Measurements from ENCODE around the gene KIRREL3.

The KIRREL3 gene

GRCh38 chr11:126450198-126450597 is 550.4 kb downstream of the KIRREL3 start:
- H3K9ac ChIP-seq (ENCODE audit: low read length), result no peak overlapping the region
- no peak overlapping the region for H2AFZ ChIP-seq (ENCODE audit: low read depth, low read length)
- no peak overlapping the region for H3K27ac ChIP-seq (ENCODE audit: low read length)
- no peaks in the 10 kb centered on the region for H3K9me3 ChIP-seq (ENCODE audit: insufficient read depth, low read length)
- H3K27me3 ChIP-seq (ENCODE audit: low read depth, low read length), result peaks cover 4% of the 10 kb centered on the region; the same call in 1 of the 2 replicates
- no peaks in the 10 kb centered on the region for H3K36me3 ChIP-seq (replicated peaks; ENCODE audit: low read depth, low read length)
- H3K4me3 ChIP-seq (ENCODE audit: low read length), result no peak overlapping the region
- H3K4me2 ChIP-seq (ENCODE audit: low read length), result no peak overlapping the region
- TF ChIP-seq CTCF (IDR thresholded peaks at IDR 0.05; ENCODE audit: low read depth, low read length), result no peak
- TF ChIP-seq EZH2phosphoT487 (IDR thresholded peaks at IDR 0.05; ENCODE audit: low read depth), result no peak
- no peaks in the 10 kb centered on the region for H3K4me1 ChIP-seq (ENCODE audit: low read length)
- no peaks in the 10 kb centered on the region for H3K79me2 ChIP-seq (ENCODE audit: low read length)
- no peaks in the 10 kb centered on the region for H4K20me1 ChIP-seq (ENCODE audit: insufficient read depth, low read length)

- no peaks in the 10 kb centered on the region for H3K4me1 ChIP-seq (ENCODE audit: low read length)
- H3K9me3 ChIP-seq (ENCODE audit: insufficient read depth, low read length), result no peaks in the 10 kb centered on the region
- no peak overlapping the region for H3K9ac ChIP-seq (ENCODE audit: low read length)
- H3K79me2 ChIP-seq (ENCODE audit: low read length), result no peaks in the 10 kb centered on the region
- peaks cover 9% of the 10 kb centered on the region for H3K27me3 ChIP-seq (ENCODE audit: low read depth, low read length)
- H3K36me3 ChIP-seq (replicated peaks; ENCODE audit: low read depth, low read length), result no peaks in the 10 kb centered on the region
- TF ChIP-seq CTCF (IDR thresholded peaks at IDR 0.05; ENCODE audit: low read depth, low read length) (no peak), EZH2phosphoT487 (IDR thresholded peaks at IDR 0.05; ENCODE audit: low read depth) (no peak)
- H4K20me1 ChIP-seq (ENCODE audit: insufficient read depth, low read length), result no peaks in the 10 kb centered on the region
- H3K27ac ChIP-seq (ENCODE audit: low read length), result no peak overlapping the region
- H3K4me2 ChIP-seq (ENCODE audit: low read length), result no peak overlapping the region
- no peak overlapping the region for H2AFZ ChIP-seq (ENCODE audit: low read depth, low read length)
- H3K4me3 ChIP-seq (ENCODE audit: low read length), result no peak overlapping the region
Observed at GRCh38 chr11:126446581-126446980, 554.0 kb downstream of the KIRREL3 start.

- Histone ChIP-seq H4K20me1 (ENCODE audit: insufficient read depth, low read length) (no peaks in the 10 kb centered on the region), H3K4me1 (ENCODE audit: low read length) (peaks cover 7% of the 10 kb centered on the region; the same call in 1 of the 2 replicates), H3K36me3 (replicated peaks; ENCODE audit: low read depth, low read length) (no peaks in the 10 kb centered on the region), H3K9me3 (ENCODE audit: insufficient read depth, low read length) (no peaks in the 10 kb centered on the region), H3K9ac (ENCODE audit: low read length) (no peak overlapping the region), H3K4me2 (ENCODE audit: low read length) (no peak overlapping the region), H3K79me2 (ENCODE audit: low read length) (no peaks in the 10 kb centered on the region), H3K27me3 (ENCODE audit: low read depth, low read length) (peaks cover 14% of the 10 kb centered on the region), H3K27ac (ENCODE audit: low read length) (no peak overlapping the region), H2AFZ (ENCODE audit: low read depth, low read length) (no peak overlapping the region), H3K4me3 (ENCODE audit: low read length) (no peak overlapping the region)
- TF ChIP-seq CTCF (IDR thresholded peaks at IDR 0.05; ENCODE audit: low read depth, low read length), result no peak
- no peak for TF ChIP-seq EZH2phosphoT487 (IDR thresholded peaks at IDR 0.05; ENCODE audit: low read depth)
Observed at GRCh38 chr11:126444072-126444471, 556.5 kb downstream of the KIRREL3 start.

- TF ChIP-seq CTCF (IDR thresholded peaks at IDR 0.05; ENCODE audit: low read depth, low read length) (no peak), EZH2phosphoT487 (IDR thresholded peaks at IDR 0.05; ENCODE audit: low read depth) (no peak)
- Histone ChIP-seq H3K4me2 (ENCODE audit: low read length) (no peak overlapping the region), H3K27ac (ENCODE audit: low read length) (no peak overlapping the region), H3K9ac (ENCODE audit: low read length) (no peak overlapping the region), H3K79me2 (ENCODE audit: low read length) (no peaks in the 10 kb centered on the region), H4K20me1 (ENCODE audit: insufficient read depth, low read length) (no peaks in the 10 kb centered on the region), H3K27me3 (ENCODE audit: low read depth, low read length) (peaks cover 17% of the 10 kb centered on the region), H2AFZ (ENCODE audit: low read depth, low read length) (no peak overlapping the region), H3K9me3 (ENCODE audit: insufficient read depth, low read length) (no peaks in the 10 kb centered on the region), H3K4me3 (ENCODE audit: low read length) (no peak overlapping the region), H3K36me3 (replicated peaks; ENCODE audit: low read depth, low read length) (no peaks in the 10 kb centered on the region), H3K4me1 (ENCODE audit: low read length) (peaks cover 7% of the 10 kb centered on the region; the same call in 1 of the 2 replicates)
Observed at GRCh38 chr11:126443120-126443519, 557.5 kb downstream of the KIRREL3 start.
